Sigmoid colon (tissue), 3 donors: Measurements from ENCODE around the gene AKAP1.

ENCODE experiments used
- POLR2A ChIP-seq, 2 donors: fragments of 450-650 bp; IDR thresholded peaks; one replicate each; pipeline ENCODE4 v1.6.1; 2016; ENCODE audit warnings: antibody characterized with exemption in 2 of 2, mild to moderate bottlenecking in 2 of 2, moderate library complexity in 2 of 2
- TF ChIP-seq, protein P1 (sequence below), 4 experiments: fragments of 450-650 bp in 3 of 4; fragments of 200-600 bp in 1 of 4; IDR thresholded peaks; one replicate each; pipeline ENCODE4 v1.5.1; 2016 to 2019; ENCODE audit warnings: antibody characterized with exemption in 4 of 4, mild to moderate bottlenecking in 3 of 4, moderate library complexity in 2 of 4

DNA sequence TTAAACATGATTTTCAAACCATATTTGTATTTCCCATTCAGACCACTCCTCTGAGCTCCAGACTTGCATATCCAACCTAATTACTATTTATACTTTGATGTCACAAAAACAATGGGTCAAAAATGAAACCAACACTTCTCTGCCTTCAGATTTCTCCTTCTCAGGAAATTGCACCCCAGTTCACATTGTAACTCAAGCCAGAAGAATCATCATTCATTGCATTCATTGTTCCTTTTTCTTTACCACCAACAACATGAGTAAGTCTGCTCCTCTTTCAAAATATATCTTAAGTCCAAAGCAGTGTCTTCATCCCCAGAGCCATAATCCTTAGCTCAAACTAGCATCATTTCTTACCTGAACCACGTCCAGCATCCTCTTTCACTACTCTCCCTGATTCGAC, 2.6 kb upstream of the AKAP1 start:
- TF ChIP-seq, protein P1, sequence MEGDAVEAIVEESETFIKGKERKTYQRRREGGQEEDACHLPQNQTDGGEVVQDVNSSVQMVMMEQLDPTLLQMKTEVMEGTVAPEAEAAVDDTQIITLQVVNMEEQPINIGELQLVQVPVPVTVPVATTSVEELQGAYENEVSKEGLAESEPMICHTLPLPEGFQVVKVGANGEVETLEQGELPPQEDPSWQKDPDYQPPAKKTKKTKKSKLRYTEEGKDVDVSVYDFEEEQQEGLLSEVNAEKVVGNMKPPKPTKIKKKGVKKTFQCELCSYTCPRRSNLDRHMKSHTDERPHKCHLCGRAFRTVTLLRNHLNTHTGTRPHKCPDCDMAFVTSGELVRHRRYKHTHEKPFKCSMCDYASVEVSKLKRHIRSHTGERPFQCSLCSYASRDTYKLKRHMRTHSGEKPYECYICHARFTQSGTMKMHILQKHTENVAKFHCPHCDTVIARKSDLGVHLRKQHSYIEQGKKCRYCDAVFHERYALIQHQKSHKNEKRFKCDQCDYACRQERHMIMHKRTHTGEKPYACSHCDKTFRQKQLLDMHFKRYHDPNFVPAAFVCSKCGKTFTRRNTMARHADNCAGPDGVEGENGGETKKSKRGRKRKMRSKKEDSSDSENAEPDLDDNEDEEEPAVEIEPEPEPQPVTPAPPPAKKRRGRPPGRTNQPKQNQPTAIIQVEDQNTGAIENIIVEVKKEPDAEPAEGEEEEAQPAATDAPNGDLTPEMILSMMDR (IDR thresholded peaks at IDR 0.05): no peak
- TF ChIP-seq POLR2A (IDR thresholded peaks at IDR 0.05): no peak
